Thyroid gland (tissue), 4 donors: Measurements from ENCODE around the gene MET.

Source experiments
- CTCF ChIP-seq, 6 experiments: fragments of 200-600 bp in 3 of 6; fragments of 450-650 bp in 3 of 6; sonication (generic) in 3 of 6; IDR thresholded peaks; one replicate each; pipeline ENCODE4 v1.5.1; 2016 to 2019; ENCODE audit warnings: antibody characterized with exemption in 6 of 6, mild to moderate bottlenecking in 2 of 6, inconsistent platforms in 1 of 6, moderate library complexity in 1 of 6
- POLR2A ChIP-seq, 2 donors: fragments of 450-650 bp; IDR thresholded peaks; one replicate each; pipeline ENCODE4 v1.6.1; 2017; ENCODE audit warnings: antibody characterized with exemption in 2 of 2, mild to moderate bottlenecking in 2 of 2, moderate library complexity in 1 of 2

DNA sequence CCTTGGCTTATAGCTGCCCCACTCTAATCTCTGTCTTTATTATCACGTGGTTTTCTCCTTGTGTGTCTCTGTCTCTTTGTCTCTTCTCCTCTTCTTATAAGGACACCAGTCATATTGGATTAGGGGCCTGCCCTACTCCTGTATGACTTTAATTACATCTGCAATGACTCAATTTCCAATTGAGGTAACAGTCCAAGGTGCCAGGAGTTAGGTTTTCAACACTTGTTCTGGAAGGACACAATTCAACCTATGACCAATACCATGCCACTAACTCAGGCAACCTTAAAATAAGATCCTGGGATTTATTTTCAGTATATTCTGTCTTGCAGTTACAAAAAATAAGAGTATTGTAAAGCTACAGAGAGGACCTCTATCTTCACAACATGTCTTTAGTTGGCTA is 21.6 kb upstream of the MET start:
- TF ChIP-seq CTCF (IDR thresholded peaks at IDR 0.05) (no peak), POLR2A (IDR thresholded peaks at IDR 0.05) (no peak)
